Medulla oblongata (tissue), 1 donor: Measurements from ENCODE around the gene ARAP2.

Source experiments
- DNase-seq: peaks from one replicate; pipeline ENCODE4 v3.0.0-alpha.2; 2015; ENCODE audit errors: extremely low spot score

Gene ARAP2

DNA sequence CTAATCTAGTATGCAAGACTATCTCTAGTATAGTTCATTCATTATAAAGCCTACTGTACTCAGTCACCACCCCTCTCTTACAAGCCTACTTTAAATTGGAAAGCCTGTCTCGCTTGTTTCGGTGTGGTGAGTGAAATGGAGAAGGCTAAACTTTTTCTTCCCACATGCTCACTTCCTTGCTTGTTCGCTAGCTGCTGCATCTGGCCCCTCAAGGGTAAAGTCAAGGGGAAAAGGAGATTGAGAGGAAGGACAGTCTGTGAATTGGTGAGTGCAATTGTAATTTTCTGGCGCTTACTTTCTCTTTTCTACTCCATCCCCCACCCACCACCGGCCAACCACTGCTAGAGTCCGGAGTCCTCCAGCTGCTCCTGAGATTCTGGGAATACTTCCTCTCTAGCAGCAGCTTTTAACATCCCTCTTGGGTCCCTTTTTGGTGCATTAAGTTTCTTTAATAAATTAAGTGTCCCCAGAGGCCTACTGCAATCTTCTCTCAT lies 12.1 kb upstream of the ARAP2 start:
- peak; percentile 72 for DNase-seq

DNA sequence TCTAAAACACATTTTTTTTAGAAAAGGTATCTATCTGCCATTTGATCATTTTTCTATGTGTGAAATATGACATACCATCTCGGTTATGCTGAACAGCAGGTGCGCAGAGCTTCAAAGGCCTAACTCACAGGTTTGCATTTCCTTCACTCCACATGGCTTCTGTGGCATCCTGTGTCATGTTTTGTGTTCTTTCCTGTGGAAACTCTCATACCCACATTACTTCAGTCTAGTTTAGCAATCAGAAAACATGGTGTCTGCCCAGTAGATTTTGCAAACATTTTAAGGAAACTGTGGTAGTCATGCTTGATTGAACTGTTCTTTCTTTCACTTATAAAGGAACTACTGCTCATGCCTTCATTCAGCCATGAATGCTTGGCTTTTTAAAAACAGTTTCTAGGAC lies 11.3 kb upstream of the ARAP2 start:
- DNase-seq, result peak; percentile 63

DNA sequence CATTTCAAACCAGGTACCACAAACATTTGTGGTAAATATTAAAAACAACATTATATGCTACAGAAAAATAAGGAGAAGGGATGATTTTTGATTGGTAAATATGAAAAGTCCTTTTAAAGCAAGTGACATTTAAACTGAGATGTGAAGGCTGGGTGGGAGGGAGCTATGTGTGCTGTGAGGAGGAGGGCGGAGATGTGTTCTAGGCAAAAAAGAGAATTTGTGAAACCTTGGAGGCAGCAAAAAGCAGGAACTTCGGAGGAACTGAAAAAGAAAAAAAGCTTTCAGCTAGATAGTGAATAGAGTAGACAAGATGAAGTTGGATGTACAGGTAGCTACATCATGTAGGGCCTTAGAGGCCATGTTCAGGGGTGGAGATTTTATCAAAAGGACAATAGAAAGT lies 10.1 kb upstream of the ARAP2 start:
- DNase-seq, result no peak

DNA sequence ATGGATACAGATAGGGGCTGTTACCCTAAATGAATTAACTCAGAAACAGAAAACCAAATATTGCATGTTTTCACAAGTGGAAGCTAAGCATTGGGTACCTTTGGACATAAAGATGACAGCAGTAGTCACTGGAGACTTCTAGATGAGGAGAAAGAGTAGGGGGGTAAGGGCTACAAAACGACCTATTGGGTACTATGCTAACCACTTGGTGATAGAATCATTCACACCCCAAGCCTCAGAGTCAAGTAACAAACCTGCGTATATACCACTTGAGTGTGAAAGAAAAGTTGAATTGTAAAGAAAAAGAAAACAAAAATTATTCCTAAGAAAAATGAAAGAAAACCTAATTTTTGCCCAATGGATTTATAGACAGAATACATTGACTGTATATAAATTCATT lies 7.7 kb upstream of the ARAP2 start:
- no peak for DNase-seq

DNA sequence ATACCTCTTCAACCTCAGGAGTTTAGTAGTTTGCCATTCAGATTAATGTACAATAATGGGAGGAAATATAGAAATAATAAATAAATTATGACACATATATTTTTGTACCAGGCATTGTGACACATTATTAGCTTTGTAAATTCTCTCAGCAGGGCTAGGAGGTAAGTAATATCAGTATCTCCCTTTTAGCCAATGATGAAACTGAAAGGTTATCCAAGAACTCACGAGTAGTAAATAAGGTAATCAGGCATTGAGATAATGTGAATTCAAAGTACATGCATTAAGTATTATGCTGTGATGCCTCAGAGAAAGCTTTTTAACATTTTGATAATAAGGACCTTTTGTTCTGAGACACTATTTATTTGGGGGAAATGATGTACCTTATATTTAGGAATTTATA lies 5.3 kb upstream of the ARAP2 start:
- no peak for DNase-seq

DNA sequence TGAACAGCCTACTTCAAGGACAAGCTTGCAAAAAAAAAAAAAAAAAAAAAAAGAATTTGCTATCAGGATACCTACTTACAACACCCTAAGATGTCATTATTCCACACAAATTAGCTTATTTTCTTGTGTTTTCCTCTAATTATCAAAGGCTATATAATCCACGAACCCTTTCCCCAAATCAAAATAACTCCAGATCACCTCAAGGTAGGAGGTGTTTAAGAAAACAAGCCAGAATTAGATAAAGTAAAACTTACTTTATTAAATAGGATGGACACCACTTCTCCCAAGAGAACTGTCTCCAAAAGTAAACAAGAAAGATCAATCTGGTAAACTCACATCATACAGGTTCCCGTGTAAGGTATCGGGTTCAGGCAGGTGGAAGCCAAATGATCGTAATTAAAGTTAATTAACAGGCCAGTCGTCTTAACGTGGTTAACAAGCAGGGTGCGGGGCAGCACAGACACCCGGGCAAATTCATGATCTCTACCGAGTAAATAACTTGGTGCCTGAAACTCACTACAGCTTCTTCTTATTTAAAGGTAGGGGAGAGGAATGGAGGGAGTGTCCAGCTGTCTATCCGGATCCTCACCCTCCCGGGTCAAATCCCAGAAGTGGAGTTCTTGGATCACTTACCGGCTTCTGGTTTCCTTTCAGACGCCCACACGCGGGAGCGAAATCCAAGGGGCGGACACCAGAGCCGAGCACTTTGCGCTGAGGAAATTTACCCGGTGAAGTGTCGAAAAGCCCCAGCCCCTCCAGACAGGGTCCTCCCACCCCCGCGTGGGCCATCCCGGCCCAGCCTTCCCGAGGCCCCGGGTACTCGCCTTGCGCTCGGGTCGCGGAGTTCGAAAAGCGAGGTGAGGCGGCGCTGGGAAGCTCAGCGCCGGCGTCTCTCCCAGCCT lies 708 bp downstream of the ARAP2 start:
- DNase-seq, result peak; percentile 65

DNA sequence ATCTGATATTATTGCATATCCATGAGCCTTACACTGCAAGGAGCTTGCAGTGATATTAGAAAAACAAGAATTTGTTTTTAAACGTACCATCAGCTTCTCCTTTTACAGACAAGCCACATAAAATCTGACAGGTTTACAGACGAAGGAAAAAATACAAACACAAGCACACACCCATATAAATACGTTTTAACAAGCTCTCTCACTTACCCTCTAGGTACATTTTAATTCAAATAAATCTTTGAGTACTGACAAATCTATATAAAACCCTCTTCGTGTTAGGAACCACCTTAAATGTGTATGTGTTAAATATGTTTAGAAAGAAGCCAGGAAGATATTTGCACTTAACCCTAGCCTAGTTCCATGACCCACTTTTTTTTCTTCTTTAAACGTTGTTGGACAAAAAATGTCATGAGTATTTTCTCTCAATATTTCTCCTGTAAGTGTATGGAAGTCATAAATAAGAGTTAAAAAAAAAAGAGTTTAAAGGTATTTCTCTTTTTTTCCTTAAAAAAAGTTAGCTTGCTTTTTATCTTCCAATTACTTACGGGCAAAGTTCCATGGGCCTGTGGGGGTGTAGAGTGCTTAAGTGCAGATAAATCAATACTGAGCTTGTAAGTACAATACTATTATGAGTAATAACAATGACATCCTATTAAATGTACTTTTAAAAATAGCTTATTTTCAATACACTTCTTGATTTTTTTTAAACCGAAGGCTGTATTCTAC lies 1.5 kb downstream of the ARAP2 start:
- peak; percentile 66 for DNase-seq

DNA sequence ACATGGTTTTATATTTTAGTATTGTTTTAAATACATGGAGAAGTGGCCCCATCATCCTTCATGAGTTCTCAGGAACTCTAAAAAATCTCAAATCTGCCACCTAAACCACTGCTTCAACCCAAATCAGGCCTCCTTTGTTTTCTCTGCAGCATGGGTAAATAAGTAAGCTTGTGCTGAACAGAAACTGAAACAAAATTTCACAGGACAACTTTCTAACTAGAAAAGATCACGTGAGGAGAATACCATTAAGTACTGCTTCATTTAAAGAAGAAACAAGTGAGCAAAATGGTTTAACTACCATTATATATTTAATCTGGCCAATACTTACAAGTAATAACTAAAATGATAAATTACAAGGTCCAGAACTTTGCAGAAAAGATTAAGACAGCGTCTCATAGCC lies 2.5 kb downstream of the ARAP2 start:
- peak; percentile 82 for DNase-seq

DNA sequence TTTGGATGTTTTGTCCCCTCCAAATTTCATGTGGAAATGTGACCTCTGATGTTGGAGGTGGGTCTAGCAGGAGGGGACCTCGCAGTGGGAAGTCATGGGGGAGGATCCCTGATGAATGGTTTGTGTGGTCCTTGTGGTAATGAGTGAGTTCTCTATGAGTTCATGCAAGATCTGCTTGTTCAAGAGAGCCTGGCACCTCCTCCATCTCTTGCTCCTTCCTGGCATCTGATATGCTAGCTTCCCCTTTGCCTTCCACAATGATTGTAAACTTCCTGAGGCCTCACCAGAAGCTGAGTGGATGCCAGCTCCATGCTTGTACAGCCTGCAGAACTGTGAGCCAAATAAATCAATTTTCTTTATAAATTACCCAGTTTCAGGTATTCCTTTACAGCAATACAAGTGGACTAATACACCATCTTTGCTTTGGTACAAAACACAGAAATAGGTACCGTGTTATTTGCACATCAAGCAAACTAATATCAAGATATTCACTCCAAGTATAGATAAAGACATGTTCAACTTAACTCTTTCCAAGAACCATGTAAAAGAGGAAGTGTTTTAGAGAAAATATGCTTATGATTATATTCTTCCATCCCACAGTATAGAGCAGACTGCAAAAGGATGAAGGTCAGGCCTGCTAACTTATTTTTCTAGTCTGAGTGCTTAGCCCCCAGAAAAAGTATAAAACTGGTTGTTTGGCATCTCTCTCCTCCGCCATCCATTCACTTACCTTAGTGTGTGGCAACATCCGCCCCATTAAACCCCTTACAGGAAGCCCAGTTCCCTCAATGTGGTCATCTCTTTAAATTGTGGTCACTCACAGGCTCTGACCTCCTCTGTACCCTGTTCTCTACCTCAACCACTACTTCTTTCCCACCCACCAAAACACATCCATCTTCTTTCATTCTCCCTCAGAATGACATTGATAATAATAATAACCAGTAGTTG lies 6.7 kb downstream of the ARAP2 start:
- DNase-seq, result no peak

DNA sequence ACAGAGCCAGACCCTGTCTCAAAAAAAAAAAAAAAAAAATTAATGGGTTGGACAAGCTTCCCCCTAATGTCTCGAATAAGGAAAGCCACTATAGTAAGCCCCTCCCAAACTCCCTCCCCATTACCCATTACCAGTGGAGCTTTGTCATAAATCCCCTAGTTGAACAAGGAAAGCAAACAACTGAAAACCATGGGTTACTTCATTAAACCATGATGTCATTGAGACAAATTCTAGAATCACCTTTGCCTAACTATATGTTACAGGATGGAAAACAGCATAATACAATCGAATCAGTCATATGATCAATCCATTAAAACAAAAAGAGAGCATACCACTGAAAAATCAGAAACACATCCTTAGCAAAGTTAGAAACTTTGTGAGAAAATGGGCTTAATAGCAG lies 8.2 kb downstream of the ARAP2 start:
- DNase-seq, result no peak

DNA sequence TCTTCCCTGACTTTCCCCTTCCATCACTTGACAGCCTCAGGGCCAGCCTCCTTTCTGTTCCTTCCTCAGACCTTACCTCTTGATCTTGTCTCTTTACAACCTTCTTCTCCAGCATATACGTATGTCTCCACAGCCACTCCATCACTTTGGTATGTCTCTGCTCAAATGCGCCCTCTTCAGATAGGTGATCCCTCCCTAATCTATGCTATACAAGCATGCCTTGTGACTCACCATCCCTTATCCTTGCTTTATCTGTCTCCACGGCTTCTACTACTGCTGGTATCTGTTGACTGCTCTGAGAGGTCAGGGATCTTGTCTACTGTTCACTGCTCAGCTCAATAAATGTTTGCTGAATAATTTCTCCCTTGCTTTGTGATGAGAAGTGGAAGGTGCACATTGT lies 9.0 kb downstream of the ARAP2 start:
- no peak for DNase-seq

DNA sequence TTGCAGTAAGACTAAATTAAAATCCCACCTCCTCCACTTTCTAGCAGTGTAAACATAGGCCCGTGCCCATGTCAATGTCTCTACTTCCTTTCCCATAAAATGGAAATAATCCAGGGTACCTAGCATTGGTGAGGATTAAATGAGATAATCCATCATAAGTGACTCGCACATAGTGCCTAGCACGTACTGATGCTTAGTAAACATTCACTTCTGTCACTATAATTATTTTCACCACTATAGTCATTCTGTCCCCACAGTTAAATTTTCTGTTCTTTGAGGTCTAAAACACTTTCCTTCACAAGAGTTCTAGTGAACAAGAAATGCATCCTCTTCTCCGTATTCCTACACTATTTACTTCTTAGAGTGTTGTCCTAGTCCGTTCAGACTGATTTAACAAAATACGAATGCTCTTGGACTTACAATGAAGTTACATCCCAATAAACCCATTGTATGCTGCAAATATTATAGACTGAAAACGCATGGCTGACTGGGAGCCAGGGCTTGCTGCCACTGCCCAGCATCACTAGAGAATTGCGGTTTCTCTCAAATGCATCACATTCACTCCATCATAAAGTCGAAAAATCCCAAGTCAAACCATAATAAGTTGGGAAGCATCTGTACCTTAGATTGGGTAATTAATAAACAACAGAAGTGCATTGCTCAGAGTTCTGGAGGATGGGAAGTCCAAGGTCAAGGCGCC lies 10.6 kb downstream of the ARAP2 start:
- no peak for DNase-seq

DNA sequence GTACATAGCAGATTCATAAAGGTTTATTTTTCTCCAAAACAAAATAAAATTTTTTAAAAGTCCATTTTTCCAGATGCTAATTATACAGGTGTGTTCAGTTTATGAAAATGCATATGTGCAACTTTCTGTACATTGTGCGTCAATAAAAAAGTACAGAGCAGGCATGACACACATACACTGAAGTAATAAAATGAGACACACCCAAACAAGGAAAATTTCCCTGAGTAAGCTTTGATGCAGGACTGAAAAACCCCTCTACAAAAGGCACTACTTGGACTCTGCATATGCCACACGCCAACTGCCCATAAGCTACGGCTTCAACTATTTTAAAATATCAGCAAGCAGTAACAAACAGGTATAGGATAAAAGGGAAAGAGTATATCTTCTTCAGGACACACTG lies 13.8 kb downstream of the ARAP2 start:
- no peak for DNase-seq

DNA sequence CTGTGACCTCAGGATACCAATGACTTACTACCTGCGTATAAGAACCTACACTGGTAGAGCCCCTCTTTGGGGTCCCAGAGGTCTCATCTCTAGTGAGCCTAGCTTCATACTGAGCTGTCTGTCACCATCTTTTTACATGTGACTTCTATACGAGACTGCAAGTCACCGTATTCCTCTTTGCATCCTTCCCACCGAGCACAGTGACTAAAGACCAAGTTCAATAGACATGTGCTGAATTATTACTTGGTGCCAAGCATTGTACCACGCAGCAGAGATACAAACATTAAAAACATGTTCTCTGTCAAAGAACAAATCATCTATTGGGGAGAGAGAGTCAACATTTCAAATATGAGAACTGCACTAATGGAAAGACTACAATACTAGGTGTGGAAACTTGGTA lies 16.4 kb downstream of the ARAP2 start:
- DNase-seq, result no peak

DNA sequence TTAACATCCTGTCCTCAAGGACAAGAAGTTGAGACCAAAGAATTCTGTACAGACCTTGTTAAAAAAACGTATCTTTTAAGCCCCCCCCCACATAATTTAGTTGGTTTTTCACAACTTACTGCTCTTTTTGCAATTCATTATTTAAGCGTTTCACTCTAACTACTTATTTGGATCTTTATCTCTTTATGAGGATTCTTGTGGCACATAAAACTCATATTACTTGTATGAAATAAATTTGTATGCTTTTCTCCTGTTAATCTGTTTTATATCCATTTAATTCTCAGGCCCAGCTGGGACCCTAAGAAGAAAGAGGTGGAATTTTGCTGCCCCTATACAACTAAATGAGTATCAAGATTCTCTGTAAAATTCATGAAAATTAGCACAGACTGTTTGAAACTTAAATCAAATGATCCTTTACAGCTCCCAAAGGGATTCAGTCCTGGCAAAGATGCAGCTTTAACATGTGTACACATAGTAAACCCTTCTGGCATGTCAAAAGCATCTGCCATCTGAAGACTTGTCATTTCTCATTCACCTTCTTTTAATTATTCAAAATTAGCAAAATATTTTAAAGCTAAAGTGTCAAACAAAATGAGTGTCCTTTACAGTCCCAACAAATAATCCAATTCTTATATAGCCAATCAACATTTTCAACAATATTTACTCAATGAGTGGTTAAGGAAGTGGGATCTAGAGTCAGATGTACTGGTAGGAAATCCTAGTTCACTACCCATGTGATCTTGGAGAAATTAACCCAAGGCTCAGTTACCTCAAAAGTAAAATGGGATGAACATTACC lies 17.7 kb downstream of the ARAP2 start:
- no peak for DNase-seq

DNA sequence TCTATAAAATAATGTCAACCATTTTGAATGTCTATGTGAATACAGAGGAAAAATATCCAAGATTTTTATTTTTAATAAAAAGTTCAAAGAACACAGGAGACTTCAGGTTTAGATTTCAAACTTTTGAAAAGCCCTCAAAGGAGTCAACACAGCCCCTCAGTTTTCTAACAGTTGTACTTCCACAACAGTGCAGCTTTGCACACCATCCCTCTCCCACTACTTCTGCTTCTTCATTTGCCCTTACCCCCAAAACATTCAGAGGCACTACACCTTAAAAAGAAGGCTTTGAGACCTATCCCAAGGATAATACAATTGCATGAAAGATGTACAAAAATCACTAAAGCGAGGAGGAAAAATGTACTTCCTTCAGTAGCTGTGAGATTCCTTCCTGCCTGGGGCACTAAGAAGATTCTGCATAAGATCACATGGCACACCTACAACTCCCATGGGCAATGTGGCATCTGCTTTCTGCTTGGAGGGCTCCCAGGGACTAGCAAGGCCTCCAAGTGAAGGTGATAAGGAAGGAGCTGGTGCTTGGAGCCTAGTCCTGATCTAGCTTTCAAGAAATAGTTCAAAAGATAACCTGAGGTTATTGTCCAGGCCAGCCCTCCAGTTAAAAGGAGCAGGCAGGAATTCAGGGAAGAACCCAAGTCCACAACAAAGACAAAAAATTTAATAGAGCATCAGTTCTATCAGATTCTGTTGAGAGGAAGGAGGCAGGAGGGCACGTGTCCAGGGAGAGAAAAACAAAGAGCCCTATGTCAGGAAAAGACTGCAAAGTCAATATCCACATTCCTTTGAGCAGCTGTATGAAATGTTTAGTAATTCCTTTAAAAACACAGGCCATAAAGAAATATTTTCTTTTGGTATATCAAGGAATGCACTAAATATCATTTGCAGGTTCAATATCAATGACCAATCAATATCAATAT lies 19.1 kb downstream of the ARAP2 start:
- DNase-seq, result no peak

DNA sequence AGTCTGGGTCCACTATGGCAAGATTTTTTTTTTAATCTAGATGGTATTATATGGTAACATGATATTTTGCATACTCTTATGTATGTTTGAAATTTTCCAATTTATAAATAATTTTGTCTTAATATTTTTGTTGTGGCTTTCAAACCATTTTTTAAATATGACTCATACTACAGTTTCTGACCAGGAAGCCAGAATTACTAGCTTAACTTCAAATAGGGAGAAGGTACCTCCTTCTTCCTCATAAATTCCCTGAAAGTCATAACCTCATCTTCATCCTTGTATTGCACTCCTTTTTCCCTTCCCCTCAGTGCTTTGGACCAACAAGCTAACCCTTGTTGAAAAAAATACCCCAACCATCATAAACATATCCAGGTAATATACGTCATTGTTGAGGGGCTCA lies 21.6 kb downstream of the ARAP2 start:
- DNase-seq, result no peak

DNA sequence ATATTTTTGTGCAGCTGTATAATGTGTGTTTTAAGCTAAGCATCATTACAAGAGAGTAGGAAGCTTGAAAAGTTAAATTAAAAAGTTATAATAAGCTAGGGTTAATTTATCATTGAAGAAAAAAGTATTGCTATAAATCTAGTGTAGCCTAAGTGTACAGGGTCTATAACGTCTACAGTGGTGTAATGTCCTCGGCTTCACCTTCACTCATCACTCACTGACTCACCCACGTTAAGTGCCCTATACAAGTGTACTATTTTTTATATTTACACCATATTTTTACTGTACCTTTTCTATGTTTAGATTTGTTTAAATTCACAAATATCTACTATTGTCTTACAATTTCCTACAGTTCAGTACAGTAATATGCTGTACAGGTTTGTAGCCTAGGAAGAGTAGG lies 23.5 kb downstream of the ARAP2 start:
- no peak for DNase-seq

DNA sequence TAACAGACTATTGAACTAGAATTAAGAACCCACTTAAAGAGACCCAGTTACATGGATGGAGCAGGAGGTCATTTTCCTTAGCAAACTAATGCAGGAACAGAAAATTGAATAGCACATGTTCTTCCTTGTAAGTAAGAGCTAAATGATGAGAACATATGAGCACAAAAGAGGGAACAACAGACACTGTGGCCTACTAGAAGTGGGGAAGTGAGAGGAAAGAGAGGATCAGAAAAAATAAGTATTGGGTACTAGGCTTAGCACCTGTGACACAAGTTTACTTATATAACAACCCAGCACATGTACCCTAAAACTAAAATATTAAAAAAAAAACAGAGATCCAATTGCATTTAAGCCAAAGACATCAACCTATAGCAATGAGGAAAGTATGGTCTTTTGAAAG lies 26.2 kb downstream of the ARAP2 start:
- DNase-seq, result no peak
